ENCODE results near the gene NELL2.

GRCh38 chr12:44653861-44654527 is 222.1 kb downstream of the NELL2 start:
- no peak for TF ChIP-seq EZH2 (IDR thresholded peaks at IDR 0.05; ENCODE audit: borderline replicate concordance, low read depth, low read length, poor library complexity, severe bottlenecking)
- TF ChIP-seq, protein P1, sequence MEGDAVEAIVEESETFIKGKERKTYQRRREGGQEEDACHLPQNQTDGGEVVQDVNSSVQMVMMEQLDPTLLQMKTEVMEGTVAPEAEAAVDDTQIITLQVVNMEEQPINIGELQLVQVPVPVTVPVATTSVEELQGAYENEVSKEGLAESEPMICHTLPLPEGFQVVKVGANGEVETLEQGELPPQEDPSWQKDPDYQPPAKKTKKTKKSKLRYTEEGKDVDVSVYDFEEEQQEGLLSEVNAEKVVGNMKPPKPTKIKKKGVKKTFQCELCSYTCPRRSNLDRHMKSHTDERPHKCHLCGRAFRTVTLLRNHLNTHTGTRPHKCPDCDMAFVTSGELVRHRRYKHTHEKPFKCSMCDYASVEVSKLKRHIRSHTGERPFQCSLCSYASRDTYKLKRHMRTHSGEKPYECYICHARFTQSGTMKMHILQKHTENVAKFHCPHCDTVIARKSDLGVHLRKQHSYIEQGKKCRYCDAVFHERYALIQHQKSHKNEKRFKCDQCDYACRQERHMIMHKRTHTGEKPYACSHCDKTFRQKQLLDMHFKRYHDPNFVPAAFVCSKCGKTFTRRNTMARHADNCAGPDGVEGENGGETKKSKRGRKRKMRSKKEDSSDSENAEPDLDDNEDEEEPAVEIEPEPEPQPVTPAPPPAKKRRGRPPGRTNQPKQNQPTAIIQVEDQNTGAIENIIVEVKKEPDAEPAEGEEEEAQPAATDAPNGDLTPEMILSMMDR (conservative IDR thresholded peaks at IDR 0.05; ENCODE audit: low read depth, low read length), result no peak

All from A673 (cell line).